HCT116 (cell line): ENCODE data around the gene WDR31. TPM values are rescaled to one million over a fixed set of nuclear protein-coding genes. Genes with fewer than 3 reads are reported as not detected.

Source experiments
- ATAC-seq: fragments of 200-7000 bp; cut with Tn5 transposase; 2 replicates; pipeline ENCODE4 v1.9.1; 2020; ENCODE audit warnings: mild to moderate bottlenecking, moderate library complexity
- BruUV-seq: library from RNA; stranded (reverse); fragments of 400-500 nt; replicated peaks from 2 replicates; lab custom pipeline; 2021; lab: Mats Ljungman, UMichigan
- CTCF ChIA-PET: fragments of 300-600 bp; sonication (Branson Sonifier 250); formaldehyde crosslinking; loops from one replicate; lab custom pipeline; 2021; ENCODE audit warnings: antibody characterized with exemption; lab: Charles Lee
- POLR2A ChIA-PET: fragments of 300-600, 350-600 bp; sonication (Branson Sonifier 250); formaldehyde crosslinking; loops from one replicate; lab custom pipeline; 2021; ENCODE audit warnings: antibody characterized with exemption; lab: Charles Lee
- RAD21 ChIA-PET, 2 experiments: fragments of 300-600 bp; sonication (Branson Sonifier 250); formaldehyde crosslinking; loops; one replicate each; lab custom pipeline; 2023; ENCODE audit warnings: low total read pairs in 2 of 2; ENCODE audit not compliant: uncharacterized antibody in 2 of 2, unreplicated experiment in 2 of 2, low non-redundant PET in 1 of 2; lab: Charles Lee
- DNase-seq: peaks from one replicate; pipeline ENCODE4 v3.0.0-alpha.2; 2010; ENCODE audit warnings: low read depth, low spot score
- H2AFZ ChIP-seq: fragments of 200-600 bp; shearing (Covaris generic), sonication (generic); 2 replicates; pipeline ENCODE4 v1.6.1; 2017; ENCODE audit warnings: low read depth, mixed run types, mixed read lengths, antibody characterized with exemption, low read length; ENCODE audit not compliant: poor library complexity, severe bottlenecking
- H3K27ac ChIP-seq: 2 replicates; pipeline ENCODE4 v1.5.1; 2012; ENCODE audit warnings: low read depth, low read length
- H3K27me3 ChIP-seq: fragments of 200-600 bp; sonication (generic); 2 replicates; pipeline ENCODE4 v1.6.1; 2016; ENCODE audit warnings: mixed run types, low read length, mixed read lengths; ENCODE audit not compliant: insufficient read depth
- H3K36me3 ChIP-seq, 2 experiments: fragments of 200-500 bp in 1 of 2; fragments of 200-600 bp in 1 of 2; sonication (Bioruptor generic) in 1 of 2; sonication (generic) in 1 of 2; 2 replicates each; pipeline versions ENCODE4 v1.5.1 to v1.6.1; 2014 to 2016; ENCODE audit warnings: low read length in 2 of 2, inconsistent platforms in 1 of 2, mixed read lengths in 1 of 2, mixed run types in 1 of 2; ENCODE audit not compliant: insufficient read depth in 2 of 2, control insufficient read depth in 1 of 2
- H3K4me1 ChIP-seq, 2 experiments: fragments of 200-600 bp in 1 of 2; sonication (generic) in 1 of 2; 2 replicates each; pipeline versions ENCODE4 v1.5.1 to v1.6.1; 2012 to 2017; ENCODE audit warnings: low read length in 2 of 2, inconsistent platforms in 1 of 2, mild to moderate bottlenecking in 1 of 2, mixed read lengths in 1 of 2, mixed run types in 1 of 2, moderate library complexity in 1 of 2; ENCODE audit not compliant: insufficient read depth in 2 of 2, control insufficient read depth in 1 of 2
- H3K4me2 ChIP-seq: fragments of 200-600 bp; sonication (generic); 2 replicates; pipeline ENCODE4 v1.6.1; 2017; ENCODE audit warnings: mixed run types, low read length, mixed read lengths
- H3K4me3 ChIP-seq, 2 experiments: fragments of 200-600 bp in 1 of 2; sonication (generic) in 1 of 2; replicated peaks in 1 of 2; 2 replicates each; pipeline ENCODE4 v1.5.1; 2011 to 2016; ENCODE audit warnings: low read length in 2 of 2, control low read depth in 1 of 2, low read depth in 1 of 2, mild to moderate bottlenecking in 1 of 2, mixed read lengths in 1 of 2, mixed run types in 1 of 2
- H3K79me2 ChIP-seq: fragments of 200-600 bp; sonication (generic); 2 replicates; pipeline ENCODE4 v1.6.1; 2017; ENCODE audit warnings: mild to moderate bottlenecking, mixed run types, low read length, moderate library complexity, mixed read lengths; ENCODE audit not compliant: insufficient read depth
- H3K9ac ChIP-seq: fragments of 200-600 bp; sonication (generic); 2 replicates; pipeline ENCODE4 v1.6.1; 2016; ENCODE audit warnings: low read length, mixed read lengths
- H3K9me2 ChIP-seq: fragments of 200-600 bp; sonication (generic), shearing (Covaris generic); 2 replicates; pipeline ENCODE4 v1.6.1; 2017; ENCODE audit warnings: mixed run types, mild to moderate bottlenecking, moderate library complexity; ENCODE audit not compliant: insufficient read depth
- H3K9me3 ChIP-seq, 2 experiments: fragments of 200-500 bp in 1 of 2; fragments of 200-600 bp in 1 of 2; sonication (Bioruptor generic) in 1 of 2; sonication (generic) in 1 of 2; 2 replicates each; pipeline ENCODE4 v1.6.1; 2014 to 2017; ENCODE audit warnings: low read length in 2 of 2, mixed read lengths in 2 of 2, inconsistent platforms in 1 of 2, low read depth in 1 of 2, mild to moderate bottlenecking in 1 of 2, mixed run types in 1 of 2, moderate library complexity in 1 of 2; ENCODE audit not compliant: control insufficient read depth in 1 of 2, insufficient read depth in 1 of 2
- H4K20me1 ChIP-seq: fragments of 200-600 bp; sonication (generic), shearing (Covaris generic); 2 replicates; pipeline ENCODE4 v1.6.1; 2017; ENCODE audit warnings: mixed run types, mild to moderate bottlenecking, moderate library complexity; ENCODE audit not compliant: insufficient read depth
- RAD21 ChIP-seq: IDR thresholded peaks from 2 replicates; pipeline ENCODE4 v1.6.1; 2012; ENCODE audit warnings: low read depth, mild to moderate bottlenecking
- YY1 ChIP-seq: IDR thresholded peaks from 2 replicates; pipeline ENCODE4 v1.6.1; 2011; ENCODE audit warnings: low read length, low read depth, moderate library complexity, mild to moderate bottlenecking; ENCODE audit not compliant: insufficient replicate concordance; ENCODE audit errors: extremely low read depth
- ZFX ChIP-seq: fragments of 450-650 bp; IDR thresholded peaks from 2 replicates; pipeline ENCODE4 v1.6.1; 2017
- ZNF274 ChIP-seq: fragments of 200-500 bp; sonication (Bioruptor generic); IDR thresholded peaks from 2 replicates; pipeline ENCODE4 v1.6.1; 2014; ENCODE audit warnings: mild to moderate bottlenecking, low read depth, low read length, inconsistent platforms
- intact Hi-C: fragments of 100-400 bp; cut with micrococcal nuclease; formaldehyde crosslinking; loops from 2 replicates; pipeline ENCODE4 v1.10.0; 2022
- total RNA-seq: library from RNA; stranded (reverse); gene quantifications from one replicate; pipeline ENCODE4 v1.2.1, GENCODE V29; 2021; ENCODE audit not compliant: unreplicated experiment
- TF ChIP-seq, protein P1 (sequence below), 3 experiments: fragments of 200-600 bp in 1 of 3; sonication (generic) in 1 of 3; IDR thresholded peaks in 2 of 3; conservative IDR thresholded peaks in 1 of 3; 2 replicates each; pipeline ENCODE4 v1.5.1; 2012 to 2017; ENCODE audit warnings: low read depth in 2 of 3, low read length in 2 of 3, antibody characterized with exemption in 1 of 3, borderline replicate concordance in 1 of 3, control low read depth in 1 of 3, mild to moderate bottlenecking in 1 of 3, mixed read lengths in 1 of 3, mixed run types in 1 of 3, moderate library complexity in 1 of 3; ENCODE audit not compliant: insufficient read depth in 1 of 3
- TF ChIP-seq, protein P2 (sequence below): IDR thresholded peaks from 2 replicates; pipeline ENCODE4 v1.6.1; 2012; ENCODE audit warnings: low read depth

Gene WDR31
- total RNA-seq, 1 experiment from 2014 or later = 5.9 TPM

DNA sequence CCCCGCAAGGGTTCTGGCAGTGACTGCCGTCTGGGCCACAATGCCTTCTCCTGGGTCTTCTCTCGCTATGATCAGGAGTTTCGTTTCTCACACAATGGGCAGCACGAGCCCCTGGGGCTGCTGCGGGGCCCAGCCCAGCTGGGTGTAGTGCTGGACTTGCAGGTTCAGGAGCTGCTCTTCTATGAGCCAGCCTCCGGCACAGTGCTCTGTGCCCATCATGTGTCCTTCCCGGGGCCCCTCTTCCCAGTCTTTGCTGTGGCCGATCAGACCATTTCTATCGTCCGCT is 29.7 kb upstream of the WDR31 start:
- TF ChIP-seq YY1 = no peak
- TF ChIP-seq RAD21 = no peak
- TF ChIP-seq, protein P1, sequence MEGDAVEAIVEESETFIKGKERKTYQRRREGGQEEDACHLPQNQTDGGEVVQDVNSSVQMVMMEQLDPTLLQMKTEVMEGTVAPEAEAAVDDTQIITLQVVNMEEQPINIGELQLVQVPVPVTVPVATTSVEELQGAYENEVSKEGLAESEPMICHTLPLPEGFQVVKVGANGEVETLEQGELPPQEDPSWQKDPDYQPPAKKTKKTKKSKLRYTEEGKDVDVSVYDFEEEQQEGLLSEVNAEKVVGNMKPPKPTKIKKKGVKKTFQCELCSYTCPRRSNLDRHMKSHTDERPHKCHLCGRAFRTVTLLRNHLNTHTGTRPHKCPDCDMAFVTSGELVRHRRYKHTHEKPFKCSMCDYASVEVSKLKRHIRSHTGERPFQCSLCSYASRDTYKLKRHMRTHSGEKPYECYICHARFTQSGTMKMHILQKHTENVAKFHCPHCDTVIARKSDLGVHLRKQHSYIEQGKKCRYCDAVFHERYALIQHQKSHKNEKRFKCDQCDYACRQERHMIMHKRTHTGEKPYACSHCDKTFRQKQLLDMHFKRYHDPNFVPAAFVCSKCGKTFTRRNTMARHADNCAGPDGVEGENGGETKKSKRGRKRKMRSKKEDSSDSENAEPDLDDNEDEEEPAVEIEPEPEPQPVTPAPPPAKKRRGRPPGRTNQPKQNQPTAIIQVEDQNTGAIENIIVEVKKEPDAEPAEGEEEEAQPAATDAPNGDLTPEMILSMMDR (IDR thresholded peaks at IDR 0.05 in 2 of 3, conservative IDR thresholded peaks at IDR 0.05 in 1 of 3; ENCODE audit: borderline replicate concordance in 1 of 3, insufficient read depth in 1 of 3, low read depth in 2 of 3, low read length in 2 of 3) = no peak
- no peak for TF ChIP-seq ZNF274
- TF ChIP-seq ZFX = no peak
- TF ChIP-seq, protein P2, sequence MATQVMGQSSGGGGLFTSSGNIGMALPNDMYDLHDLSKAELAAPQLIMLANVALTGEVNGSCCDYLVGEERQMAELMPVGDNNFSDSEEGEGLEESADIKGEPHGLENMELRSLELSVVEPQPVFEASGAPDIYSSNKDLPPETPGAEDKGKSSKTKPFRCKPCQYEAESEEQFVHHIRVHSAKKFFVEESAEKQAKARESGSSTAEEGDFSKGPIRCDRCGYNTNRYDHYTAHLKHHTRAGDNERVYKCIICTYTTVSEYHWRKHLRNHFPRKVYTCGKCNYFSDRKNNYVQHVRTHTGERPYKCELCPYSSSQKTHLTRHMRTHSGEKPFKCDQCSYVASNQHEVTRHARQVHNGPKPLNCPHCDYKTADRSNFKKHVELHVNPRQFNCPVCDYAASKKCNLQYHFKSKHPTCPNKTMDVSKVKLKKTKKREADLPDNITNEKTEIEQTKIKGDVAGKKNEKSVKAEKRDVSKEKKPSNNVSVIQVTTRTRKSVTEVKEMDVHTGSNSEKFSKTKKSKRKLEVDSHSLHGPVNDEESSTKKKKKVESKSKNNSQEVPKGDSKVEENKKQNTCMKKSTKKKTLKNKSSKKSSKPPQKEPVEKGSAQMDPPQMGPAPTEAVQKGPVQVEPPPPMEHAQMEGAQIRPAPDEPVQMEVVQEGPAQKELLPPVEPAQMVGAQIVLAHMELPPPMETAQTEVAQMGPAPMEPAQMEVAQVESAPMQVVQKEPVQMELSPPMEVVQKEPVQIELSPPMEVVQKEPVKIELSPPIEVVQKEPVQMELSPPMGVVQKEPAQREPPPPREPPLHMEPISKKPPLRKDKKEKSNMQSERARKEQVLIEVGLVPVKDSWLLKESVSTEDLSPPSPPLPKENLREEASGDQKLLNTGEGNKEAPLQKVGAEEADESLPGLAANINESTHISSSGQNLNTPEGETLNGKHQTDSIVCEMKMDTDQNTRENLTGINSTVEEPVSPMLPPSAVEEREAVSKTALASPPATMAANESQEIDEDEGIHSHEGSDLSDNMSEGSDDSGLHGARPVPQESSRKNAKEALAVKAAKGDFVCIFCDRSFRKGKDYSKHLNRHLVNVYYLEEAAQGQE = no peak
- Histone ChIP-seq H3K4me3 (no peak overlapping the region), H3K9ac (no peak overlapping the region), H3K4me1 (no peaks in the 10 kb centered on the region), H3K27me3 (no peaks in the 10 kb centered on the region), H3K9me3 (no peaks in the 10 kb centered on the region), H3K4me2 (no peak overlapping the region), H4K20me1 (no peaks in the 10 kb centered on the region), H3K79me2 (no peaks in the 10 kb centered on the region), H3K36me3 (peaks cover 6 to 7% of the 10 kb centered on the region in 2 experiments; a peak in 2 of 4 replicates), H3K27ac (no peak overlapping the region), H3K9me2 (no peaks in the 10 kb centered on the region), H2AFZ (no peak overlapping the region)
- no TSS peak for BruUV-seq
- DNase-seq (no peak), ATAC-seq (no peak)
- CTCF ChIA-PET = no interaction called here
- intact Hi-C loops = no loop called here
- POLR2A ChIA-PET = no interaction called here
- RAD21 ChIA-PET = no interaction called here
